Esophagus (tissue), 2 donors: ENCODE measurements around the gene TRPM3. TPM values are rescaled to one million over a fixed set of nuclear protein-coding genes. Genes with fewer than 3 reads are reported as not detected.

Experiments used
- H3K27ac ChIP-seq, 2 donors: one replicate each; pipeline ENCODE4 v1.5.1; 2013; ENCODE audit warnings: low read depth in 2 of 2, mild to moderate bottlenecking in 2 of 2, inconsistent platforms in 1 of 2, low read length in 1 of 2, moderate library complexity in 1 of 2
- H3K27me3 ChIP-seq, 2 donors: one replicate each; pipeline ENCODE4 v1.6.1; 2013; ENCODE audit warnings: low read length in 2 of 2, control low read depth in 1 of 2, mild to moderate bottlenecking in 1 of 2; ENCODE audit not compliant: insufficient read depth in 2 of 2, control insufficient read depth in 1 of 2
- H3K36me3 ChIP-seq, 2 donors: one replicate each; pipeline ENCODE4 v1.6.1; 2013; ENCODE audit warnings: low read length in 1 of 2; ENCODE audit not compliant: control insufficient read depth in 2 of 2, insufficient read depth in 2 of 2
- H3K4me1 ChIP-seq, 2 donors: one replicate each; pipeline ENCODE4 v1.6.1; 2013; ENCODE audit warnings: low read length in 1 of 2; ENCODE audit not compliant: control insufficient read depth in 2 of 2, insufficient read depth in 2 of 2
- H3K4me3 ChIP-seq, 2 donors: one replicate each; pipeline ENCODE4 v1.5.1; 2013; ENCODE audit warnings: low read length in 2 of 2, mild to moderate bottlenecking in 2 of 2, low read depth in 1 of 2, moderate library complexity in 1 of 2
- H3K9me3 ChIP-seq, 2 donors: one replicate each; pipeline ENCODE4 v1.6.1; 2013; ENCODE audit warnings: mild to moderate bottlenecking in 2 of 2, low read depth in 1 of 2, low read length in 1 of 2, moderate library complexity in 1 of 2; ENCODE audit not compliant: control insufficient read depth in 2 of 2, insufficient read depth in 1 of 2
- WGBS, 2 donors: extraction: QIAGEN DNeasy Blood & Tissue Kit; methylation state at CpG; one replicate each; pipeline ENCODE4 v1.1.7; 2013; 5-methylcytosine and 5-hydroxymethylcytosine counted together
- polyA plus RNA-seq, 2 donors: library from polyadenylated mRNA; stranded (reverse); fragments of 200-250 nt; gene quantifications; one replicate each; pipeline ENCODE4 v1.2.3, GENCODE V29; 2013
- donor health status: healthy with polysubstance abuse.
- donor health status: Bipolar disorder and iron deficiency.

The TRPM3 gene
- polyA plus RNA-seq, 2 donors, result under 0.01 to 0.02 TPM

DNA sequence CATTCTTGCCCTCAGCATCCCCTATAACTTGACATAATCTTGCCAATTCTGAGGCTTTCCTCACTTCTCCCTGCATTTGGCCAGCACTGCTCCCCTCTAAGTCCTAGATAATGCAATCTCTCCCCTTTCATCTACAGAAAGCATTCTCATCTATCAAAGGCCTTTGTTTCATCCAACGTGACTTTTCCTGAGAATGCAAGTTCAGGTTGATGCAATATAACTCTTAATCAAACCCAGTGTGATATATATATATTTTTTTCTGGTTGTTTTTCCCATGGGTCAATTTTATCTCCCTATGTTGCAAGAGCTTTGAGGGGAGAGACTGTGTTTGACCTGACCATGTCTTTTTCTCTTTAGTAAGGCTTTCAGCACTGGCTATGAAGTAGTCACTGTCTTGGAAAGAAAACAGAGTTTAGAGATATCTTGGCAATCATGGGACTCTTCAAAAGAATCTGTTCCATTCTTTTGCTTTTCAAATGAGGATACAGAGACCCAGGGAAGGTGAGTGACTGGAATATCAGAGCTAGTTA is 268.6 kb downstream of the TRPM3 start:
- H3K4me3 ChIP-seq, result no peak overlapping the region
- H3K27ac ChIP-seq, result no peak overlapping the region
- WGBS, 2 donors, result 37 to 49% methylated on average over 1 of the region's 1 CpG
- H3K36me3 ChIP-seq, result no peaks in the 10 kb centered on the region
- no peaks in the 10 kb centered on the region for H3K27me3 ChIP-seq
- H3K4me1 ChIP-seq, result no peaks in the 10 kb centered on the region
- no peaks in the 10 kb centered on the region for H3K9me3 ChIP-seq

DNA sequence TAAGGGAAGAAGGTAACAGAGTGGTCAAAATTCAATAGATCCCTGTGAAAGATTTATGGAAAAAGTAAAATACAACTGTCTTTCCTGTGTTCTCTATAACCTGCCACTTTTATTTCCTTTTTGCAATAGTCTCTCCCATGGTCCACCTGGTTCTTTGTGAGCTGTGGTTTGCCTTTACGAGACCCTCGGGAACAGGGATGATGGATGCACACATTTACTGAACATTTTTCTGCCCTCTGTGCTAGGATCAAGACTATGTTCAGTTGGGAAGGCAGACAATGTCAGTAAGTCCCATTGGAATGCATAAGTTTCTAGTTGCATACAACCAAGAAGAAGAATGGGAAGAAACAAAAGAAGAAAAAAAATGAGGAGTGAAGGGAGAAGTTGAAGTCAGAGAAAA is 281.2 kb downstream of the TRPM3 start:
- no peaks in the 10 kb centered on the region for H3K4me1 ChIP-seq
- H3K4me3 ChIP-seq, result no peak overlapping the region
- H3K27me3 ChIP-seq, result no peaks in the 10 kb centered on the region
- no peaks in the 10 kb centered on the region for H3K9me3 ChIP-seq
- H3K27ac ChIP-seq, result no peak overlapping the region
- 75% methylated on average over 2 of the region's 2 CpGs for WGBS, 2 donors
- no peaks in the 10 kb centered on the region for H3K36me3 ChIP-seq

DNA sequence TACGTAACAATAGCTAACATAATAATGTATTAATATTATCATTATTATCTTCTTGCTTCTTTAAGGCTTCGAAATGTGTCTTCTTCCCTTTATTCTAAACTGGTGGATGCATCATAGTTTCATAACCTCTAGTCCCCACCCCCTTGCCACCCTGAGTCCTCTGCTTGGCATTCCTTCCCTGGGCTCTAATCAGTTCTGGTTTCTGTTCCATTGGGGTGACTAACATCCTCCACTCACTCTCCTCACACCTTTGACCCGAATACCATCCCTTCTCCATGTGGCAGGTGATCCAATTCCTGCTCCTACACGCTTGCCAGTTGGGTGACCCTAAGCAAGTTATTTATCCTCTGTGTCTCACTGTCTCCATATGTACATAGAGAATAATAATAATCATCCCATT is 286.1 kb downstream of the TRPM3 start:
- Histone ChIP-seq H3K4me3 (no peak overlapping the region), H3K27ac (no peak overlapping the region), H3K9me3 (no peaks in the 10 kb centered on the region), H3K36me3 (no peaks in the 10 kb centered on the region), H3K27me3 (peaks cover 0 to 3% of the 10 kb centered on the region in 2 donors), H3K4me1 (no peaks in the 10 kb centered on the region)
- WGBS, 2 donors, result 80% methylated on average over 4 of the region's 4 CpGs

DNA sequence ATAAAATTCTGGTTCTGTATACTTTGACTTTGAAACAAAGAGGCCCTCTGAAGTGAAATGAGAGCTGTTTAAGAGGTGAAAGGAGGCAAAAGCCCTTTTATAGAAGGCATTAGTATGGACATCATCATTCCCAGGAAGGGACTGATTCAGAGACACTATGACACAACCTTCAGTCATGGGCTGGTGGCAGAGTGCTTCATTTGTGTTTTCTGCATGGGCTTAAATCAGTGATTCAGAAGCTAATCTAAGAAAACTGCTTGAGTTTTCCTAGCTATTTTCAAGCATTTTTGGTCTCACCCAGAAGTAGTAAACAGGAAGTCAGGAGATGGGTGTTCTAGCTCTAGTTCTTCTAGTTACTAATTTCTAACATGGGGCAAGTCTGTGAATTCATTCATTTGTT is 288.9 kb downstream of the TRPM3 start:
- H3K36me3 ChIP-seq, result no peaks in the 10 kb centered on the region
- no peaks in the 10 kb centered on the region for H3K4me1 ChIP-seq
- H3K4me3 ChIP-seq, result no peak overlapping the region
- H3K27me3 ChIP-seq, result peaks cover 0 to 3% of the 10 kb centered on the region in 2 donors
- no peaks in the 10 kb centered on the region for H3K9me3 ChIP-seq
- H3K27ac ChIP-seq, result no peak overlapping the region

DNA sequence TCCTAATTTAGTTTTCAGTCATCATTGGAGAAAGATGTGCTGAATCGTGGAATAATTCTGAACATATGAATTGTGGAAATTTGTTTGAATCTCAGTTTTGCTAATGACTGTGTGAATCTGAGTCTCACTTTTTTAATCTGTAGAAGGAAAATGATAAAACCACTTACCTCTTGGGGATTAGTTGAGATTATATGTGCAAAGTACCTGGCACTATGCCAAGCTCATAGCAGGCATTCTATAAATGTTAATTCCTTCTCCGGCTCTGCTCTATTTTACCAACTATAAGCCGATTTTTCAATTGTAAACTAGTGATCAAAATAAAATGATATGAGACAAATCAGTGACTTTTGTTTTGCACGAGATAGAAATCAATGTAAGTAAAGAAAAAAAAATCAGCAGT is 290.8 kb downstream of the TRPM3 start:
- H3K27ac ChIP-seq, result no peak overlapping the region
- peaks cover 0 to 3% of the 10 kb centered on the region in 2 donors for H3K27me3 ChIP-seq
- no peaks in the 10 kb centered on the region for H3K4me1 ChIP-seq
- H3K4me3 ChIP-seq, result no peak overlapping the region
- no peaks in the 10 kb centered on the region for H3K36me3 ChIP-seq
- H3K9me3 ChIP-seq, result no peaks in the 10 kb centered on the region
- 66 to 67% methylated on average over 4 of the region's 4 CpGs for WGBS, 2 donors

DNA sequence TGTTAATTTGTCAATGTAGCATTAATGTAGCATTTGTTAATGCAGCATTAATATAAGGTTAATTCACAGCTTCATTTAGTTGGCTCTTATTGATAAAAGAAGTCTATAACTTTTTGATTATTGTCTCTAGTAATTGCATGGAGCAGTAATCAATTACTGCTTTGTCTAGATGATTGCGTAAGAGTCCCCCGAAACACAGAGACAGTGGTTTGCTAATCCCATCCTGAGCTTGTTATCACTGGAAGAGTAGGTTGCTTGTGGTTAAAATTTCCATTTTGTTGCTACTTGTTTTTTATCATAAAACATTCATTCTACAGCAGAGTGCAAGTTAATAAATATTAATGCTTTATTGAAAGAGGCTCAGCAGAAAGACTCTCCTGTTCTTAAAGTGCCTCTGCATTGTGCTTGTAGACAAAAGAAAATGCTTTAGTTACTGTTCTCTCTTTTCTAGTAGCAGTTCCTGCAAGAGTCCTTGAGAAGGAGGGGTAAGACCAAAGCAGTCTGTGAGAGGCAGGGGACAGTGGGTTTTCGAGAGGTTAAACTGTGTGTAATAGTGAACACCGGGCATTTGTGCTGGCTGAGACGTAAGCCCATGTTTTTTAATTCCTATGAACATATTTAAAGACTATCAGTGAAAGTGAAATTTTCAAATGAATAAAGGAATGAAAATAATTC is 291.7 kb downstream of the TRPM3 start:
- Histone ChIP-seq H3K36me3 (no peaks in the 10 kb centered on the region), H3K27ac (no peak overlapping the region), H3K4me1 (no peaks in the 10 kb centered on the region), H3K4me3 (no peak overlapping the region), H3K27me3 (peaks cover 0 to 3% of the 10 kb centered on the region in 2 donors), H3K9me3 (no peaks in the 10 kb centered on the region)
- WGBS, 2 donors, result 73 to 79% methylated on average over 5 of the region's 5 CpGs

DNA sequence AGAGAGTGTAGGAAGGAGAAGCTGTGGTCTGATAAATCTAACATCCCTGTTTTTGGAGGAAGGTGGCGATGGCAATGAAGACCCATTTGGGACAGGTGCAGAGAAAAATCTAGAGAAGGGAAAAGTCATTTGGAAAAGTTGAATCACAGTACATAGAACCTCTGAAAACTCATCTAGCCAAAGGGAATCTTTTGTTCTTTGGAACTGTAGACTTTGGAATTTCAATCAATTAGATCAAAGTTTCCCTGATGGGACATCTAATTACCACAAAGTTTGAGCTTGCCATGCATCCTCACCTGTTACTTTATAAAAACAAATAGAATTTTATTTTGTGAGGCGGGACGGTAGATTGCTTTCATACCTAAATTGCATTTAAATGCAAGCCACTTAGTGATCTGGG is 294.9 kb downstream of the TRPM3 start:
- whole genome bisulfite sequencing, 2 donors, result 89 to 92% methylated on average over 3 of the region's 3 CpGs

DNA sequence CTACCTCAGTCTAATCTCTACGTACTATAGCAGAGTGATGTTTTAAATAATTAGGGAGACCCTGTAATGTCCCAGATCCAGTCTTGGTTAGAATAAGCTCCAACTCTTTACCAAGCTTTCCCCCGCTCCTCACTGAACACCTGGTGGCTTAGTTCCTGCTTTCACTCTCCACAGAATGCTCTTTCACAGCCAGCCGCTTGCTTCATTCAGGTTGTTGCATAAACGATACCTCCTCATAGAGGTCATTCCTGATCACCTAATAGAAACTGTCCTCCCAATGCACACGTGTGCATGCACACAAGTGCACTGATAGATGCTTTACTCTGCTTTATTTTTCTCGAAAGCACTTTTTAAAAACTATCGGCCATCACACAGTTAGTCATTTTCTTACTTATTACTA is 298.1 kb downstream of the TRPM3 start:
- H3K4me3 ChIP-seq, result no peak overlapping the region
- no peaks in the 10 kb centered on the region for H3K4me1 ChIP-seq
- H3K36me3 ChIP-seq, result no peaks in the 10 kb centered on the region
- WGBS, 2 donors, result 75 to 79% methylated on average over 7 of the region's 7 CpGs
- no peaks in the 10 kb centered on the region for H3K27me3 ChIP-seq
- H3K27ac ChIP-seq, result no peak overlapping the region
- H3K9me3 ChIP-seq, result no peaks in the 10 kb centered on the region

More for the DNA sequence above, 294.9 kb downstream of the TRPM3 start:
- no peaks in the 10 kb centered on the region for H3K36me3 ChIP-seq
- H3K27ac ChIP-seq, result no peak overlapping the region
- no peaks in the 10 kb centered on the region for H3K27me3 ChIP-seq
- no peaks in the 10 kb centered on the region for H3K4me1 ChIP-seq
- H3K9me3 ChIP-seq, result no peaks in the 10 kb centered on the region
- H3K4me3 ChIP-seq, result no peak overlapping the region

DNA sequence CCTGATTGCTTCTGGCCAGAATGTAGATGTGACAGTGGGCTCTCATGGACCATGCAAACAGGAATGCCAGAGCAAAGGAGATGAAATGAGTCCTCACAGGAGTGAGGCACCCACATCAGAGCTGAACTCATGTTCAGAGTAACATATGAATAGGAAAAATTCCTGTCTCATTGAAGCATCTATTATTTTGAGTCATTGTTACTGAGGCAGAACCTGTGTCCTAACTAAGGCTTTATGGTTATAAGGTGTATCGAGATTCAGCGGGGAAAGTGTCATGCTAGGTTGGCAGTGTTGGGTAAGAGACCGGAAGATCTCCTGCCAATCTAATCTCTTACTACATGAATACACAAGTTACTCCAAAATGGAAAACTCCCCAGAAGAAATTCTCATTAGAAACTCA is 304.1 kb downstream of the TRPM3 start:
- WGBS, 2 donors, result 71 to 79% methylated on average over 3 of the region's 3 CpGs

DNA sequence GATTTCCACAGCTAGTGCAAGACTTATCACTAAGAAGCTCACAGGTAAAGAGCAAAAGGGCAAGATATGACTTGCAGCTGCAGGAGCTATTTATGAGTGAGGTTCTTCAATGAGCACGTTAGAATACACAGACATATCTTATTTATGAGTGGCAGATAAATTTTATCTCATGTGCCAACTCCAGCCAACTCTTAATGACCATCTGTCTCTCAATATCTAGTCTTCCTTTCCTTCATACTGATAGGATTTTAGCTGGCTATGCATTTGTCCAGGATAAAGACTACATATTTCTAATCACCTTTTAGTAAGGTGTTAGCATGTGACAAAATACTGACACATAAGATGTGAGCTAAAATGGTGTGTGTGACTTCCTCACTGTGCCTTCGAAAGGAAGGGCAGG is 304.5 kb downstream of the TRPM3 start:
- Histone ChIP-seq H3K36me3 (no peaks in the 10 kb centered on the region), H3K27me3 (no peaks in the 10 kb centered on the region), H3K4me1 (no peaks in the 10 kb centered on the region), H3K27ac (no peak overlapping the region), H3K9me3 (peaks cover 0 to 5% of the 10 kb centered on the region in 2 donors), H3K4me3 (no peak overlapping the region)
- WGBS, 2 donors, result 44% methylated on average over 2 of the region's 2 CpGs

More for the DNA sequence above, 304.1 kb downstream of the TRPM3 start:
- Histone ChIP-seq H3K9me3 (peaks cover 0 to 1% of the 10 kb centered on the region in 2 donors), H3K4me1 (no peaks in the 10 kb centered on the region), H3K36me3 (no peaks in the 10 kb centered on the region), H3K27ac (no peak overlapping the region), H3K27me3 (no peaks in the 10 kb centered on the region), H3K4me3 (no peak overlapping the region)
